Smooth muscle cell (in vitro differentiated cells): Measurements from ENCODE around the gene ITIH6. TPM values are rescaled to one million over a fixed set of nuclear protein-coding genes. Genes with fewer than 3 reads are reported as not detected.
"Not testable (repeated sequence)": the region's sequence is repeated elsewhere in the genome, so short reads cannot be mapped to it uniquely, and the experiment has no call there.

ENCODE experiments used
- DNase-seq: peaks from one replicate; lab custom pipeline; 2025; ENCODE audit not compliant: unreplicated experiment; lab: John Stamatoyannopoulos, UW
- H2AFZ ChIP-seq: fragments of 200-600 bp; sonication (generic); 2 replicates; pipeline ENCODE4 v1.6.0; 2016; ENCODE audit warnings: antibody characterized with exemption, low read depth, mild to moderate bottlenecking
- H3F3A ChIP-seq: fragments of 200-600 bp; sonication (generic); 2 replicates; pipeline ENCODE4 v1.6.0; 2017; ENCODE audit warnings: antibody characterized with exemption, low read depth
- H3K27ac ChIP-seq: fragments of 200-600 bp; sonication (generic); 2 replicates; pipeline ENCODE4 v1.5.1; 2016; ENCODE audit warnings: low read depth, mild to moderate bottlenecking
- H3K27me3 ChIP-seq: fragments of 200-600 bp; sonication (generic); 2 replicates; pipeline ENCODE4 v1.6.1; 2016; ENCODE audit warnings: low read depth, mild to moderate bottlenecking
- H3K36me3 ChIP-seq: fragments of 200-600 bp; sonication (generic); 2 replicates; pipeline ENCODE4 v1.5.1; 2016; ENCODE audit warnings: low read depth
- H3K4me1 ChIP-seq: fragments of 200-600 bp; sonication (generic); 2 replicates; pipeline ENCODE4 v1.5.1; 2016; ENCODE audit warnings: low read depth
- H3K4me2 ChIP-seq: fragments of 200-600 bp; sonication (generic); 2 replicates; pipeline ENCODE4 v1.6.0; 2016; ENCODE audit warnings: mild to moderate bottlenecking
- H3K4me3 ChIP-seq: fragments of 200-600 bp; sonication (generic); 2 replicates; pipeline ENCODE4 v1.5.1; 2016; ENCODE audit warnings: mild to moderate bottlenecking
- H3K79me2 ChIP-seq: fragments of 200-600 bp; sonication (generic); 2 replicates; pipeline ENCODE4 v1.6.0; 2016; ENCODE audit warnings: low read depth, mild to moderate bottlenecking
- H3K9ac ChIP-seq: fragments of 200-600 bp; sonication (generic); 2 replicates; pipeline ENCODE4 v1.6.0; 2016; ENCODE audit warnings: low read depth
- H3K9me3 ChIP-seq: fragments of 200-600 bp; sonication (generic); replicated peaks from 2 replicates; pipeline ENCODE4 v1.5.1; 2016; ENCODE audit warnings: low read depth
- H4K20me1 ChIP-seq: fragments of 200-600 bp; sonication (generic); 2 replicates; pipeline ENCODE4 v1.6.0; 2016; ENCODE audit warnings: low read depth
- CTCF ChIP-seq: fragments of 200-600 bp; sonication (generic); IDR thresholded peaks from 2 replicates; pipeline ENCODE4 v1.5.1; 2017; ENCODE audit warnings: borderline replicate concordance, mild to moderate bottlenecking, antibody characterized with exemption; ENCODE audit not compliant: insufficient read depth, poor library complexity, severe bottlenecking
- WGBS: methylation state at CpG from one replicate; pipeline ENCODE4 v1.1.7; 2016; ENCODE audit warnings: low lambda C conversion rate; 5-methylcytosine and 5-hydroxymethylcytosine counted together
- polyA plus RNA-seq: library from polyadenylated mRNA; unstranded; fragments of >200 nt; fragmentation: Nextera tagmentation; extraction: Ambion mirVana; gene quantifications from 2 replicates; pipeline ENCODE4 v1.2.1, GENCODE V29; 2016
- total RNA-seq: library from RNA; depleted of rRNA; stranded (reverse); fragments of >200 nt; gene quantifications from 2 replicates; pipeline ENCODE4 v1.2.3, GENCODE V29; 2014

Gene ITIH6
- total and polyA plus RNA-seq, 2 experiments from 2014 or later = not detected

- H3K79me2 ChIP-seq = no peaks in the 10 kb centered on the region
- H2AFZ ChIP-seq = no peak overlapping the region
- 60% methylated on average over 1 of the region's 1 CpG for WGBS
- no peaks in the 10 kb centered on the region for H3F3A ChIP-seq
- no peaks in the 10 kb centered on the region for H3K4me1 ChIP-seq
- H3K4me3 ChIP-seq = no peak overlapping the region
- H3K27ac ChIP-seq = no peak overlapping the region
- no peak overlapping the region for H3K9ac ChIP-seq
- no peaks in the 10 kb centered on the region for H4K20me1 ChIP-seq
- no peak for DNase-seq
- H3K27me3 ChIP-seq = no peaks in the 10 kb centered on the region
- H3K9me3 ChIP-seq = no peaks in the 10 kb centered on the region
- no peak overlapping the region for H3K4me2 ChIP-seq
- TF ChIP-seq CTCF = no peak
- no peaks in the 10 kb centered on the region for H3K36me3 ChIP-seq
These were observed 49.4 kb downstream of the ITIH6 start for GRCh38 chrX:54748626-54749025.

- 48% methylated on average over 3 of the region's 3 CpGs for WGBS
- H3K9ac ChIP-seq = no peak overlapping the region
- TF ChIP-seq CTCF = no peak
These were observed 50.2 kb downstream of the ITIH6 start for GRCh38 chrX:54747733-54748393.

GRCh38 chrX:54746928-54747327, 51.1 kb downstream of the ITIH6 start:
- WGBS = 66% methylated on average over 2 of the region's 2 CpGs
- Histone ChIP-seq H3K9me3 (no peaks in the 10 kb centered on the region), H4K20me1 (no peaks in the 10 kb centered on the region), H3K9ac (no peak overlapping the region), H3K4me3 (no peak overlapping the region), H3K4me2 (no peak overlapping the region), H2AFZ (no peak overlapping the region), H3K4me1 (no peaks in the 10 kb centered on the region), H3K27ac (no peak overlapping the region), H3F3A (no peaks in the 10 kb centered on the region), H3K27me3 (no peaks in the 10 kb centered on the region), H3K79me2 (no peaks in the 10 kb centered on the region), H3K36me3 (no peaks in the 10 kb centered on the region)
- TF ChIP-seq CTCF = no peak
- DNase-seq = no peak

More at GRCh38 chrX:54747733-54748393, 50.2 kb downstream of the ITIH6 start:
- no peaks in the 10 kb centered on the region for H3K79me2 ChIP-seq
- DNase-seq = no peak
- H3K4me3 ChIP-seq = no peak overlapping the region
- peak overlapping the region; percentile 36 for H2AFZ ChIP-seq
- no peaks in the 10 kb centered on the region for H3K9me3 ChIP-seq
- no peaks in the 10 kb centered on the region for H4K20me1 ChIP-seq
- no peaks in the 10 kb centered on the region for H3K4me1 ChIP-seq
- H3K27me3 ChIP-seq = no peaks in the 10 kb centered on the region
- H3K4me2 ChIP-seq = no peak overlapping the region
- H3F3A ChIP-seq = no peaks in the 10 kb centered on the region
- H3K27ac ChIP-seq = no peak overlapping the region
- H3K36me3 ChIP-seq = no peaks in the 10 kb centered on the region

GRCh38 chrX:54745676-54746075, 52.4 kb downstream of the ITIH6 start:
- Histone ChIP-seq H3K79me2 (no peaks in the 10 kb centered on the region), H3K27me3 (no peaks in the 10 kb centered on the region), H4K20me1 (no peaks in the 10 kb centered on the region), H3K4me2 (no peak overlapping the region), H3K9ac (no peak overlapping the region), H2AFZ (no peak overlapping the region), H3K9me3 (no peaks in the 10 kb centered on the region), H3K4me3 (no peak overlapping the region), H3F3A (no peaks in the 10 kb centered on the region), H3K36me3 (no peaks in the 10 kb centered on the region), H3K4me1 (no peaks in the 10 kb centered on the region), H3K27ac (no peak overlapping the region)
- TF ChIP-seq CTCF = no peak
- DNase-seq = no peak
- 81% methylated on average over 2 of the region's 2 CpGs for WGBS

- H2AFZ ChIP-seq, H3K4me1 ChIP-seq: not testable (repeated sequence)
- WGBS = 86% methylated on average over 6 of the region's 6 CpGs
These were observed 59.5 kb downstream of the ITIH6 start for GRCh38 chrX:54738567-54738966.

More at GRCh38 chrX:54738567-54738966, 59.5 kb downstream of the ITIH6 start:
- not testable (repeated sequence) for H3K27ac ChIP-seq, H3F3A ChIP-seq, H3K27me3 ChIP-seq, H3K4me2 ChIP-seq, H3K79me2 ChIP-seq, H4K20me1 ChIP-seq, DNase-seq, H3K9ac ChIP-seq, H3K36me3 ChIP-seq, H3K9me3 ChIP-seq, H3K4me3 ChIP-seq
